Measurements from ENCODE around the gene CEP112.

DNA sequence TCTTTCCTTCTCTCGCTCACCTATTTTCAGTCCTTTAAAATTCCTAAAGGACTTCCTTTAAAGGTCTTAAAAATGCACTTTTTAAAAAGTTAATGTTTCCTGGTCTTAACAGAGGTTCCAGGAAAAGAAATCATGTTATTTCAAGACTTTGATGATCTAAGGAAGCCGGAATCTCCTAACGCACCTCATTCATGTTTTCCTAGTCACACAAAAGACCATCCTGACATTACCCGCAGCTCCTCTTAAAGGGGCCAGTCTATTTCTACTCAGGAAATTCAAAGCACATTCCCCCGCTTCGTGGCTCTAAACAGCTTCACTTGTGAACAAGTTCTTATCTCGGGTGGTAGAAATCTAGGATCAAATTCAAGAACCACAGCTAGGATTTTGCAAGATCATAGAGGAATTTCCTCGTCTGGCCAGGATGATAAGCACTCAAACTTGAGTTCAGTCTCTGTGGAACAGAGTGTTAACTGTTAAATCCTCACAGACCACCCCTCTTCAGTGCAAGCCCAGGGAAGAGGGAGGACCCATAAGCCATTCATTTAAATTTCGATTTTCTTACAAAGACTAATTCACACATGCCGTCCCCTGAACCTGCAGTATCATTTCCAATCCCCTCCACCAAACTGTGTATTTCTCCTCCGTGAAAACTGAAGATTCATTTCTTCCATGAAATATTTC lies 493.4 kb downstream of the CEP112 start:
- no peak for TF ChIP-seq GATA2 (IDR thresholded peaks at IDR 0.05; ENCODE audit: low read depth, low read length)
- no peak for TF ChIP-seq GATA3 (IDR thresholded peaks at IDR 0.05; ENCODE audit: low read depth, low read length)
